Parathyroid adenoma (tissue), 2 donors: ENCODE results near the gene ERN1.

Experiments used
- H2AFZ ChIP-seq: fragments of 300-600 bp; sonication (generic); one replicate; pipeline ENCODE4 v1.7.0; 2017; ENCODE audit warnings: antibody characterized with exemption, mild to moderate bottlenecking
- H3K27ac ChIP-seq: fragments of 300-600 bp; sonication (generic); one replicate; pipeline ENCODE4 v1.7.0; 2017
- H3K27me3 ChIP-seq: fragments of 300-600 bp; sonication (generic); one replicate; pipeline ENCODE4 v1.7.0; 2017; ENCODE audit warnings: low read length; ENCODE audit not compliant: control insufficient read depth, insufficient read depth
- H3K36me3 ChIP-seq: fragments of 300-600 bp; sonication (generic); one replicate; pipeline ENCODE4 v1.7.0; 2017; ENCODE audit warnings: low read length; ENCODE audit not compliant: control insufficient read depth, insufficient read depth
- H3K4me1 ChIP-seq: fragments of 300-600 bp; sonication (generic); one replicate; pipeline ENCODE4 v1.7.0; 2017; ENCODE audit warnings: control low read depth
- H3K4me2 ChIP-seq: fragments of 300-600 bp; sonication (generic); one replicate; pipeline ENCODE4 v1.7.0; 2017; ENCODE audit warnings: low read length
- H3K4me3 ChIP-seq: fragments of 300-600 bp; sonication (generic); one replicate; pipeline ENCODE4 v1.7.0; 2017; ENCODE audit warnings: low read depth, low read length
- H3K79me2 ChIP-seq: fragments of 300-600 bp; sonication (generic); one replicate; pipeline ENCODE4 v1.7.0; 2017; ENCODE audit warnings: control low read depth
- H3K9ac ChIP-seq: fragments of 300-600 bp; sonication (generic); one replicate; pipeline ENCODE4 v1.7.0; 2017; ENCODE audit warnings: mild to moderate bottlenecking
- H3K9me3 ChIP-seq: fragments of 300-600 bp; sonication (generic); one replicate; pipeline ENCODE4 v1.7.0; 2017; ENCODE audit warnings: low read length; ENCODE audit not compliant: control insufficient read depth
- CTCF ChIP-seq: fragments of 300-600 bp; sonication (generic); IDR thresholded peaks from one replicate; pipeline ENCODE4 v1.7.0; 2017; ENCODE audit warnings: antibody characterized with exemption, mild to moderate bottlenecking
- donor health status: primary hyperparathyroidism.

Gene ERN1

GRCh38 chr17:64036198-64036922, 93.6 kb downstream of the ERN1 start:
- Histone ChIP-seq H3K4me1 (no peaks in the 10 kb centered on the region), H3K9ac (no peak overlapping the region), H3K4me3 (no peak overlapping the region), H3K79me2 (no peaks in the 10 kb centered on the region), H3K9me3 (no peaks in the 10 kb centered on the region), H2AFZ (no peak overlapping the region), H3K36me3 (no peaks in the 10 kb centered on the region), H3K27ac (no peak overlapping the region), H3K27me3 (no peaks in the 10 kb centered on the region), H3K4me2 (no peak overlapping the region)
- no peak for TF ChIP-seq CTCF

GRCh38 chr17:64032081-64032480, 97.9 kb downstream of the ERN1 start:
- Histone ChIP-seq H3K4me3 (no peak overlapping the region), H3K9ac (no peak overlapping the region), H2AFZ (no peak overlapping the region), H3K9me3 (no peaks in the 10 kb centered on the region), H3K4me2 (no peak overlapping the region), H3K27me3 (no peaks in the 10 kb centered on the region), H3K36me3 (no peaks in the 10 kb centered on the region), H3K27ac (no peak overlapping the region), H3K4me1 (no peaks in the 10 kb centered on the region), H3K79me2 (no peaks in the 10 kb centered on the region)
- TF ChIP-seq CTCF = no peak

GRCh38 chr17:64028874-64029464, 101.0 kb downstream of the ERN1 start:
- H3K79me2 ChIP-seq = no peaks in the 10 kb centered on the region
- H3K4me1 ChIP-seq = peaks cover 3% of the 10 kb centered on the region
- peak; percentile 82 for TF ChIP-seq CTCF

GRCh38 chr17:64025732-64026294, 104.1 kb downstream of the ERN1 start:
- H3K4me3 ChIP-seq = no peak overlapping the region
- H3K9me3 ChIP-seq = no peaks in the 10 kb centered on the region
- H3K4me2 ChIP-seq = peak overlapping the region; percentile 64
- H3K36me3 ChIP-seq = no peaks in the 10 kb centered on the region
- no peaks in the 10 kb centered on the region for H3K27me3 ChIP-seq
- no peak overlapping the region for H3K9ac ChIP-seq
- H3K4me1 ChIP-seq = peaks cover 3% of the 10 kb centered on the region
- H3K27ac ChIP-seq = no peak overlapping the region
- no peaks in the 10 kb centered on the region for H3K79me2 ChIP-seq
- H2AFZ ChIP-seq = peak overlapping the region; percentile 84
- TF ChIP-seq CTCF = peak; percentile 96

More at GRCh38 chr17:64028874-64029464, 101.0 kb downstream of the ERN1 start:
- no peaks in the 10 kb centered on the region for H3K27me3 ChIP-seq
- H3K36me3 ChIP-seq = no peaks in the 10 kb centered on the region
- H2AFZ ChIP-seq = no peak overlapping the region
- no peak overlapping the region for H3K9ac ChIP-seq
- H3K4me3 ChIP-seq = no peak overlapping the region
- H3K4me2 ChIP-seq = no peak overlapping the region
- H3K9me3 ChIP-seq = no peaks in the 10 kb centered on the region
- no peak overlapping the region for H3K27ac ChIP-seq
